Fibroblast of pulmonary artery (primary cell): Measurements from ENCODE around the gene PCOLCE2.

Source experiments
- DNase-seq: peaks from one replicate; pipeline ENCODE4 v3.0.0-alpha.2; 2010; ENCODE audit warnings: low read depth
- H3K4me3 ChIP-seq: replicated peaks from 2 replicates; pipeline ENCODE4 v1.5.1; 2011; ENCODE audit warnings: low read depth, mild to moderate bottlenecking, control low read depth, low read length, moderate library complexity
- TF ChIP-seq, protein P1 (sequence below): IDR thresholded peaks from 2 replicates; pipeline ENCODE4 v1.5.1; 2011; ENCODE audit warnings: mild to moderate bottlenecking, control low read depth, low read length, inconsistent platforms; ENCODE audit errors: missing control alignments

PCOLCE2 gene

DNA sequence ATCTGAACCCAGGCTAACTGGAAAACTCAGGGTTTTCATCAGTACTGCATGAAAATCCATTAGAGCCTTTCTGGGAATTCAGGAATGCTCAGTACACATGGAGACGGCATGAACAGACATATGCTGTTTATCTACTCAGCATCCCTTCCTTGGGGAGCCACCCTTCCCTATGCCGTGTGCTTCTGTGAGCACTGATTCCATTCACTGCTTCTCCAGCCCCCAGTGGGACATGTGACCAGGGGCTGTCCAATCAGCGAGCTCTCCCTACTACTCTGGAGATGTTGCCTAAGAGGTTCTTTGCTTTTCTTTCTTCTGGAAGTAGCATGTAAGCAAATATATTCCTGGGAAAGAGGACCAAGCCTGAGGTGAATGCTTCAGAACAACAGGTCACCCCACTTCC lies 5.6 kb upstream of the PCOLCE2 start:
- TF ChIP-seq, protein P1, sequence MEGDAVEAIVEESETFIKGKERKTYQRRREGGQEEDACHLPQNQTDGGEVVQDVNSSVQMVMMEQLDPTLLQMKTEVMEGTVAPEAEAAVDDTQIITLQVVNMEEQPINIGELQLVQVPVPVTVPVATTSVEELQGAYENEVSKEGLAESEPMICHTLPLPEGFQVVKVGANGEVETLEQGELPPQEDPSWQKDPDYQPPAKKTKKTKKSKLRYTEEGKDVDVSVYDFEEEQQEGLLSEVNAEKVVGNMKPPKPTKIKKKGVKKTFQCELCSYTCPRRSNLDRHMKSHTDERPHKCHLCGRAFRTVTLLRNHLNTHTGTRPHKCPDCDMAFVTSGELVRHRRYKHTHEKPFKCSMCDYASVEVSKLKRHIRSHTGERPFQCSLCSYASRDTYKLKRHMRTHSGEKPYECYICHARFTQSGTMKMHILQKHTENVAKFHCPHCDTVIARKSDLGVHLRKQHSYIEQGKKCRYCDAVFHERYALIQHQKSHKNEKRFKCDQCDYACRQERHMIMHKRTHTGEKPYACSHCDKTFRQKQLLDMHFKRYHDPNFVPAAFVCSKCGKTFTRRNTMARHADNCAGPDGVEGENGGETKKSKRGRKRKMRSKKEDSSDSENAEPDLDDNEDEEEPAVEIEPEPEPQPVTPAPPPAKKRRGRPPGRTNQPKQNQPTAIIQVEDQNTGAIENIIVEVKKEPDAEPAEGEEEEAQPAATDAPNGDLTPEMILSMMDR, result no peak
- no peak for DNase-seq
- no peak overlapping the region for H3K4me3 ChIP-seq

DNA sequence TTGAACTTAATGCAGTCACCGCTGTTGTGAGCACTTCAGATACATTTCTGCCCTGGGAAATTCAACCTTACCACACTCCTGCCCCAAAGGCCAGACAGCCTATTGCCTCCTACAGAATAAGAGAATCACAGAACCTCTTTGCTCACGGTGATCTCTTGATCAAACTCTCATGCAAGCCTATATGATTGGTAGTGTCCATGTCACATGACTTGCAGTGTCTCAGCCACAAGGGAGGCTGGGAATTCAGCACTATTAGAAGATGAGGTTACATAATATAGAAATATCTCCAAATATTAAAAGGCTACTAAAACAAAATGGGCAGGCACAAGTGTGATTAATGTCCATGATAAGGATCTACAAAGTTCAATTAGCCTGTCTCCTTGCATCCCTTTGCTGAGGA lies 3.8 kb upstream of the PCOLCE2 start:
- DNase-seq, result no peak
- TF ChIP-seq, protein P1, result no peak
- no peak overlapping the region for H3K4me3 ChIP-seq

DNA sequence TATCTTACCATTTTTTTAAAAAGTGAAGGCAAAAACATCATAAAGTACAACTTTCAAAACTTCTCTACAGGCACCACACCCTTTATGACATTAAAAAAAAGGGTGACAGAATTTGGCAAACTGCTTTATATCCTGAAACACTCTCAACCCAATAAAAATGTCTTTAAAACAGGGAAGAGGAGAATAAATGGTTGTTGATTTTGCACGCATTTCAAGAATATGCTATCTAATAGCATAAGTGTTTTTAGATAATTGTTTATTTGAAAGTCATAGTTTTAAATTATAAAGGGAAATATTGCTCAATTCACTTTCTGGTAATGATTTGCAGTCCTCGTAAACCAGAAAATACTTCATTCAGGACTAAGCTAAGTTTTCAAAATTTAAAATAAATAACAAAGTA lies 1.7 kb upstream of the PCOLCE2 start:
- TF ChIP-seq, protein P1, result no peak
- DNase-seq, result no peak

DNA sequence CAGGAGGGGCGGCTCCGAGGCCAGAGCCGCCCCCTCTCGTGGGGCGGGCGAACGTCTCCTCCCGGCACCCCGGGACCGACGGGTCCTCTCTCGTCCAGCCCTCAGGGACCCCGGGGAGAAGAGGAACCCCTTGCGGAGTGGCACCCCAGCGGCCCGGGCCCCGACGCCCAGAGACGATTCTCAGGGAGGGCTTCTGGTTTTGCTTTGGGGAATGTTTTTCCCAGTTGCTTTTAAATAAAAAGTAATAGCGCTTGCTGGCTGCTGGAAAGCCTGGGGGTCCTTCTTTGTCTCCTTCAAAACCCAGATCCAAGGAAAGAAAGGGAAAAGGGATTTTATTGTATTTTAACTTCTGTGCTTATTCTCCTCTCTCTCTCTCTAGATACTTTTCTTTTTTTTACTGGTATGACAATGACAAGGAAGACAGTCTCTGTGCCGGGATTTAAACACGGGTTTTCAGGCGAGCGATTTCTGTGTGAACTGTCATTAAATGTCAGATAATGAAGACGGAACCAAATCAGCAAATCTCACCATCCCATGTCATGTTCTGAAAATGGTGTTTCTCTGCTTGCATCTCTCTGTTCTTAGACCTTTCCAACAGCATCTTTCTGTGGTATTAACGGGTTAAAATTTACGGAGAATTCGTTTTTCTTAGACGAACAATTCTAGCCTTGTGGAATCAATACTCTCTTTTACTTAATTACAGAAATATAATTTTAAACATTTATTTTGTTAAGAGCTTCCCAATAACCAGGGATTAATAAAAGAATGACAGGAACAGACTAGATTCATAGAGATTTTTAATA lies 530 bp upstream of the PCOLCE2 start:
- DNase-seq, result no peak
- H3K4me3 ChIP-seq, result peak overlapping the region; percentile 51
- TF ChIP-seq, protein P1, result no peak

More for the DNA sequence above, 1.7 kb upstream of the PCOLCE2 start:
- H3K4me3 ChIP-seq, result no peak overlapping the region

DNA sequence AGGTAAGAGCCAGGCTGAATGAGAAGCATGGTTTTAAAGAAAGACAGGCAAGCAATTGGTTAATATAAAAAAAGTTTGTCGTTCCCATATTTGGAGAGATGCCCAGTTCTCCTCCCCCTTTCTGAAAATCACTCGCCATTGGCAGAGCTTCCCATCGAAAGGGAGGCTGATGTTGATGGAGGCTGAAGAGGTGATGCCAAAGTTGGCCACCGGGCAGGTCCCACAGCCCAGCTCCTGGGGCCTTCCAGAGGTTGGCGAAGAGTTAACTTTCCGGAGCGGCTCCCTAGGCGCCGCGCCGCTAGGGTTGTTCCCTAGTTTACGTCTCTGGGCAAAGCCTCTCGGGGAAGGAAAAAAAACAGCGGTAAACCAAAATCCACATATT lies 793 bp downstream of the PCOLCE2 start:
- peak; percentile 43 for DNase-seq
- TF ChIP-seq, protein P1, result no peak
- peak overlapping the region; percentile 51 for H3K4me3 ChIP-seq

DNA sequence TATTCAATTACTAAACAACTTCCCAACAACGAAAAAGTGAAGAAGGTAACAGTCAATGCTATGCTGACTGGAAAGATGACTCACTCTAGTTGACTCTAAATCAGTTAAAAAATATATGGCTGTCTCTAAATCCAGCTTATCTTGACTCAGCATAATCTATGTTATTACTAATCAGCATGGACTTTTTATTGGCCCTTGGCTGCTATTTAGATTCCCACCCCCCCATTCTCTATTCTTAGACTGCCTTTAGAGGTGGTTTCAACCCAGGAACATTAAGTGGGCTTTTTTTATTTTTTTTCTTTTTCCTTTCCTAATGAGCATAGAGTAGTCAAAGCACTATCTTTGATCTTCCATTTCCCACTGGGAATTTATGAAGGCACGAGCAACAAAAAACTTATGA lies 1.9 kb downstream of the PCOLCE2 start:
- TF ChIP-seq, protein P1, result no peak
- peak; percentile 56 for DNase-seq
- H3K4me3 ChIP-seq, result no peak overlapping the region

DNA sequence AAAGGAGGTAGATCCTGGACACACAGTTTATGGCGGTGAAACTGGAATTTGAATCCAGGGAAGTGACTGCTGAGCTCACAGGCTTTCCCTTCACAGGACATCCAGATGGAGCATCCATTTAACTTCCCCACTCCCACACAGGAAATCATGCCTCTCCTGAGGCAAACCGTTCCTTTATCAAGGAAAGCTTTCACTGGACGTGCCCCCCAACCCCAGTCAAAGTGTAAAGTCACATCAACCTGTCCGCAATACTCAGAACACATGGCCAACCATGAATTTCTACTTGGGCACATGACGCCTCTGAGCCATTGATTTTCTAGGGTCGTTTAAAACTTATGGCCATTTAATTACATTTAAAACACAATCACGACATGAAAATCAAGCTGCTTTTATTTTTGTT lies 2.9 kb downstream of the PCOLCE2 start:
- TF ChIP-seq, protein P1, result no peak
- no peak overlapping the region for H3K4me3 ChIP-seq
- no peak for DNase-seq
